DMS114 treated with DMSO at 0.1 percent for 48 hours (cell line): ENCODE data around the gene DES.

ENCODE experiments used
- DNase-seq: peaks from one replicate; lab custom pipeline; 2025; ENCODE audit not compliant: unreplicated experiment; lab: John Stamatoyannopoulos, UW

Gene DES

DNA sequence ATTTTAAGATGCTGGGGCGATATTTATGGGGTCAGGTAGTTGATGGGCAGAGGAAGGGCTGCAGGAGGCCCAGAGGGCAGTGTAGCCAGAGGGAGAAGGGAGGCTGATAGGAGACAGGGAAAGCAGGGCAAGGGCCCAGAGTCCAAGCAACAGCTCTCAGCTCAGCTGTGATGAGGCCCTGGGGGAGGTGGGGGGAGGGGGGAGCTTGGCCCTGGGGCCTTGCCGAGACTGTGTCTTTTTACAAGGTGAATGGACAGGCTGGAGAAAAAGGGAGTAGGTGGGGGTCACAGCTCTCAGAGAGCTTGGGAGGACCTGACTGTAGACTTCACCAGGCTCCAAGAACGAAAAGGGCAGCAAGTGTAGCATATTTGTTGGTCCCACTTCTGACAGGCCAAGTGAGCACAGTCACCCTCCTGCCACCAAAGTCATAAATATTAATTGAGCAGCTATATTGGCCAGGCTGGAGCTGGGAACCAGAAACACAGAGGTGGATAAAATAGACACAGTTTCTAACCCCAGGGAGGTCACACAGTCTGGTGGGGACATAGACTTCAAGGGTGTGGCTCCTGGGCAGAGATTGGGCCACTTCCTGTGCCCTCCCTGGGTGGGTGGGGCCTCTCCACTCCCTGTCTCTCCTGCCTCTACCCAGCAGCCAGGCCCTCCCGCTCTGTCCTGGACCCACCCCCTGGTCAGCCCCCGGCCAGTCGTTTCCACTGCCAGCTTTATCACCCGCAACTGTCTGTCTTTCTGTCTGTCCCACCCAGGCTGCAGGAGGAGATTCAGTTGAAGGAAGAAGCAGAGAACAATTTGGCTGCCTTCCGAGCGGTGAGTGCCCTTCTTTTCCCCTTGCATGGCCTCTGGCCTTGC lies 1.4 kb downstream of the DES start:
- DNase-seq, result no peak

DNA sequence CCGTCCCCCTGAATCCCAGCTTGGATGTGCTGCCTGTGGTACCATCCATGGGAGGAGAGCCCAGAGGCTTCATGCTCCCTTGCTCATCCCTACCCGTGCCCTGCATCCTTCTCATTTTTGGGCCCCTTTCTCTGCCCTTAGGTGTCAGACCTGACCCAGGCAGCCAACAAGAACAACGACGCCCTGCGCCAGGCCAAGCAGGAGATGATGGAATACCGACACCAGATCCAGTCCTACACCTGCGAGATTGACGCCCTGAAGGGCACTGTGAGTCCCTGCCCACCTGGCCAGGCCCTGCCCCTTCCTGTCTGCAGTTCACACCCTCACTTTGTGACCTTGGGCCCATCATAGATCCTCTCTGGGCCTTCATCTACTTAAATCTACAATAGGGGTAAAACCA lies 2.5 kb downstream of the DES start:
- DNase-seq, result no peak

DNA sequence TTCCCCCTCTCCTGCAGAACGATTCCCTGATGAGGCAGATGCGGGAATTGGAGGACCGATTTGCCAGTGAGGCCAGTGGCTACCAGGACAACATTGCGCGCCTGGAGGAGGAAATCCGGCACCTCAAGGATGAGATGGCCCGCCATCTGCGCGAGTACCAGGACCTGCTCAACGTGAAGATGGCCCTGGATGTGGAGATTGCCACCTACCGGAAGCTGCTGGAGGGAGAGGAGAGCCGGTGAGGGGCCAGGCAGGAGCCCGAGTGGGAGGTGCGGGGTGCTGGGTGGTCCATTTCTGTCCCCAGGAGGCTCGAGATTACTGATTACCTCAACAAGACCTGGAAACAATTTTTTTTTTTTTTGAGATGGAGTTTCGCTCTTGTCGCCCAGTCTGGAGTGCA lies 3.1 kb downstream of the DES start:
- no peak for DNase-seq

DNA sequence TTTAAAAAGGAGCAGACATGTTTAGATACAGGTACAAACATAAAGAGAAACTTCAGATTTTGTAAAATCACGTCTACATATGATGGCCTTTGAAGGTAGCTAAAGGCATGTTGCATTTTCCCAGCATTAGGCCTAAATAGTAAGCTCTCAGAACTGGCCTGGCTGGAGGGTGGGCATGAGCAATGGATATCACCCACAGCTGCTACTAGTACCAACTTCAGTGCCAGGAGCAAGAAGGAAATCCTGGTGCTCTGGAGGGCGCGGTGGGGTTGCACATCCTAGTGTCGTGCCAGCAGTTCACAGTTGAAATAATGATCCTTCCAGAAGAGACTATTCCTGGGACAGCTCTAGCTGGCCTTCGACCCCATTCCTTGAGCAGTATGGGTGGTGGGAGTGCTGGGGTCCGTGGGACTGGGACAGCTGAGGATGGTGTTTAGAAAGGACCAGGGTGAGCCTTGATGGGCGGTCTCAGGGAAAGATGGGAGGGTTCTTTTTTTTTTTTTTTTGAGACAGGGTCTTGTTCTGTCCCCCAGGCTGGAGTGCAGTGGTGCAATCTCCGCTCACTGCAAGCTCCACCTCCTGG lies 4.9 kb downstream of the DES start:
- DNase-seq, result no peak

DNA sequence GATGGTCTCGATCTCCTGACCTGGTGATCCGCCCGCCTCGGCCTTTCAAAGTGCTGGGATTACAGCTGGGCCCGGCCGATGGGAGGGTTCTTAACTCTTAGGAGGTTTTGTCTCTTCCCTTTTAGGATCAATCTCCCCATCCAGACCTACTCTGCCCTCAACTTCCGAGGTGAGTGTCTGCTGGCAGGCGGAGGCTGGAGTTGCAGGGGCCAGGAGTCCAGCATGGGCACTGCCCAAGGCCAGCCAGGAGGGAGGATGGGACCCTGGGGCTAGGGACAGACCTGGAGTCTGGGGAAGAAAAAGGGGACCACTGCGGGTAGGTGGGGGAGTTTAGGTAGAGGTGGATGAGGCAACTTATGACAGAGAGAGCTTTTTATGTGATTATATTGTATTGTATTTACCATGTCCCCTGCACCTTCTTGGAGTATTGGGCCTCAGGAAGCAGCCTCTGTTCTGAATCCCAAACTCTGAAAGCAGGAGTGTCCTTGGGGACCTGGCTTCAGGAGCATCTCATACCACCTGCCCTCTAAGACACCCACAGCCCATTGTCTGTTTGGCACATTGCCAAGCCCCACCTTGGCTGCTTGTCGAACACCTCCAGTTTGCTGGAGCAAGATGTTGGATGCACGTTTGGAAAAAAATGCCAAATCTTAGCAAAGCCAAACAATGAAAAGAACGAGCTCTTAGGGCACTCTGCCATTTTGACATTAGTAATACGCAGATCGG lies 5.6 kb downstream of the DES start:
- DNase-seq, result no peak

DNA sequence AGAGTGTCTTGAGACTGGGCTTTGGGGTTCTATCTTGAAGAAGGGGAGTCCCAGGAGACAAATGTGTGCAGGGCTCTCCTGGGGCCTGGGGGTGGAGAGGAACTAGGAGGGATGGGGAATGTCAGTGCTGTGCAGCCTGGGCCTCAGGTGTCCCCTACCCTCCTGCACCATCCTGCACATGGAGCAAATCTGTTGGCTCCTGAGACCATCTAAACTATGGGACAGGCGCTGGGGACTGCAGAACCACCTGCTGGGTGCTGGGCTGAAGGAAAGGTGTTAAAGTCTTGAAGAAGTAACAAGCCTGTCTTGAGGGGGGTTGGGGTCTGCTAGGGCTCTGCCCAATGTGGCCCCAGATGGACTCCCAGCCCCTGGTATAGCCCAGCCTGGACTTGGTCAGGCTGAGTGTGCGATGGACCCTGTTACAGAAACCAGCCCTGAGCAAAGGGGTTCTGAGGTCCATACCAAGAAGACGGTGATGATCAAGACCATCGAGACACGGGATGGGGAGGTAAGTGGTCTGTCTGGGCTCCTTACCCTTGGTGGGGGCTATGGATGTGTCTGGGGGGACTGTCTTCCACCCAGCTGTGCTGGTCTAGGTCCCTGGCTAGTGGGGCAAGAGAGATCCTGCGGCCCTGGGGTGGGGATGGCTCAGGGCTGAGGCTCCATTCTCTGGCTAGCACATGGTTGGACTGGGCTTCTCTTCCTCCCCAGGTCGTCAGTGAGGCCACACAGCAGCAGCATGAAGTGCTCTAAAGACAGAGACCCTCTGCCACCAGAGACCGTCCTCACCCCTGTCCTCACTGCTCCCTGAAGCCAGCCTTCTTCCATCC lies 7.3 kb downstream of the DES start:
- DNase-seq, result no peak

DNA sequence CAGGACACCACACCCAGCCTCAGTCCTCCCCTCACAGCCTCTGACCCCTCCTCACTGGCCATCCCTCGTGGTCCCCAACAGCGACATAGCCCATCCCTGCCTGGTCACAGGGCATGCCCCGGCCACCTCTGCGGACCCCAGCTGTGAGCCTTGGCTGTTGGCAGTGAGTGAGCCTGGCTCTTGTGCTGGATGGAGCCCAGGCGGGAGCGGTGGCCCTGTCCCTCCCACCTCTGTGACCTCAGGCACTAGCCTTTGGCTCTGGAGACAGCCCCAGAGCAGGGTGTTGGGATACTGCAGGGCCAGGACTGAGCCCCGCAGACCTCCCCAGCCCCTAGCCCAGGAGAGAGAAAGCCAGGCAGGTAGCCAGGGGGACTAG lies 7.9 kb downstream of the DES start:
- no peak for DNase-seq

DNA sequence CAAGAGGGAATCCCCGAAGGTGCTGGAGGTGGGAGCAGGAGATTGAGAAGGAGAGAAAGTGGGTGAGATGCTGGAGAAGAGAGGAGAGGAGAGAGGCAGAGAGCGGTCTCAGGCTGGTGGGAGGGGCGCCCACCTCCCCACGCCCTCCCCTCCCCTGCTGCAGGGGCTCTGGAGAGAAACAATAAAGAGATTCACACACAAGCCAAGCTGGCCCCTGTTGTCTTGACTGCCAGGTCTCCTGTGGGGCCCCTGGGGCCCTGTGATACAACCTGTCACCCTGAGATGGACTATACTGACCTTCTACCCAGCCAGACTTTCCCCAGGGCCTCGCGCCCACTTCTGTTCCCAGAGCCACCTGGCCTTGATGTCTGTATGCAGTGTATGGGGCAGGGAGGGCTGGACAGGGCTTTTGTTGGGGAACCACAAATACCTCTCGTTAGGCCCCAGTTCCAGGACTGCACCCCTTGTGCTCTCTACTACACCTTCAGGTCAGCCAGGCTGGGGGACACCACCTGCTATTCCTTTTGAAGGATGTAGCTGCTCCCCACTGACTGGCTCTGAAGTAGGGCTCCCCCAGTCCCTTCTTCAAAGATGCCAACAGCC lies 8.5 kb downstream of the DES start:
- no peak for DNase-seq

DNA sequence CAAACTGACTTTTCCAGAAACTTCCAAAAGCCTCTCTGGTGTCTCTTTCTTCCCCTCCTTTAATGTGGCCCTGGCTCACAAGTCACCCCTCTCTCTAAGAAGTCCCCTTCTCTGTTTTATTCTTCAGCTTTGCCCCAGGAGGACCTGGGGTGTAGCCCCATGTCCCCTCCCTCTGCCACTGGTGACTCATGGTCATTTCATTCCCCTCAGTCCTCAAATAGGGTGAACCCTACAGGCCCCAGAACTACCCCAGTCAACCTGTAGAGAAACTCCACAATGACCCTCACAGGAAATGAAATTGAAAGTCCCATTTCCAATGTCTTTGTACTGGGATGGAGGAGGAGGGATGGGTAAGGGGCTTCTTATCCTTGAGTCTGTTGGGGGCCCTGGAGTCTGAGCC lies 10.3 kb downstream of the DES start:
- no peak for DNase-seq

DNA sequence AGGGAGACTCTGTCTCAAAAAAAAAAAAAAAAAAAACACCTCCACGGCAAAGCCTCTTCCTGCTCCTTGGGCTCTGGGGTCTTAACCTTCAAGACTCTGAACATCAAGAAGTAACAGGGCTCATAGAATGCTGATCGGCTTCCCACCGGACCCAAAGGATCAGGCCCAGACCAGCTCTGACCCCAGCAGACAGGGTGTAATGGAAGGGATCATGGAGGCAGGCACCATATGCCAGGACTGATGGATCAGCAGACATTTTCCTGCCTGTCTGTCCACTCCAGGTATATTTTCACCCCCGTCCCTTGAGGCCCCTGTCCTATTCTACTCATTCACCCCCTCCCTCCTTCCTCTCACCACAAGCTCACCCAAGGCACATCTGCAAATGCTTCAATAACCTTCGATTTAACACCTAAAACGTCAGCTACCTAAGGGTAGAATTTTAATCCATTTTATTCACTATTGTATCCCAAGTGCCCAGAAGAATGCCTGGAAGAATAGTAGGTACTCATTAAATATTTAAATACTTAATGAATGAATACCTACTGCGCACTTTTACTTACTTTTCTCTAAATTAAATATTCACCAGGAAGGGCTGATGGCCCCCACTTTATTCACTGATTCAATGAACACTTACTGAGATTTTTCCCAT lies 11.9 kb downstream of the DES start:
- DNase-seq, result no peak

DNA sequence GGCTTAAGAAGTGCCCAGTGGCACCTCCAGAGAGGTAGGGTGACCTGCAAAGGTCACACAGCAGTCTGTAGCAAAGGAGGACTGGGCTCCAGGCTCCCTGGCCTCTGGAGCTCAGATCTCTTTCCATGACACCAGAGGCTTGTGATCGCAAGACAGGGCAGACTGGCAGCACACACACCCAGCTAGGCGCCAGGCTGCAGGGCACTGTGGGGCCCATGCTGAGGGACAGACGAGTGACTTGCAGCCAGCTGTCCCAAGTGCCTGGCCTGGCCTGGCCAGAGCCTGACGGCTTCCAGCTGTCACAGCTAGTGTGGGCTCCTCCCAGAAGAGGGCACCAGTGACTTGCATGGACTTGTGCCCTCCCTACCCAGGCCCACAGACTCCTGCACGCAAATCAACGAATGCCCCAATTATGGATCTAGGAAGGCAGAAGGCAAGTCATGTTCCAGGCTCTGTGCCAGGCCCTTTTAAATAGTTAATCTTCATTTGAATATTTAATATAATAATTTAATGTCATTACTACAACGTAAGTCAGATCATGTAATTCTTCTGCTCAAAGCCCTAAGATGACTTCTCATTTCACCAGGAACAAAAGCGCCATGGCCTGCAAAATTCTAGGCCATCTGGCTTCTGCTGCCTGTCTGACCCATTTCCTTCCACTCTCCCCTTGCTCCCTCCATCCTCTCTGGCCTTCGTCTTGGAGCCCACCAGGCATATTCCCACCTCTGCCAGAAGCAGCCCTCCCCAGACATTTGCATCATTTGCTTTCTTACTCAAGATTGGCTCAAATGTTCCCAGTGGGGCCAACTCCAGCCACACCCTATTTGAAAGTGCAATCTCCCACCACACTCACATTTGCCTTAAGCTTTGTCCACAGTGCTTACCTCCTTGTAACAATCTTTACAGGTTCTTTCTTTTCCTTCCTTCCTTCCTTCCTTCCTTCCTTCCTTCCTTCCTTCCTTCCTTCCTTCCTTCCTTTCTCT lies 12.7 kb downstream of the DES start:
- peak; percentile 7 for DNase-seq

DNA sequence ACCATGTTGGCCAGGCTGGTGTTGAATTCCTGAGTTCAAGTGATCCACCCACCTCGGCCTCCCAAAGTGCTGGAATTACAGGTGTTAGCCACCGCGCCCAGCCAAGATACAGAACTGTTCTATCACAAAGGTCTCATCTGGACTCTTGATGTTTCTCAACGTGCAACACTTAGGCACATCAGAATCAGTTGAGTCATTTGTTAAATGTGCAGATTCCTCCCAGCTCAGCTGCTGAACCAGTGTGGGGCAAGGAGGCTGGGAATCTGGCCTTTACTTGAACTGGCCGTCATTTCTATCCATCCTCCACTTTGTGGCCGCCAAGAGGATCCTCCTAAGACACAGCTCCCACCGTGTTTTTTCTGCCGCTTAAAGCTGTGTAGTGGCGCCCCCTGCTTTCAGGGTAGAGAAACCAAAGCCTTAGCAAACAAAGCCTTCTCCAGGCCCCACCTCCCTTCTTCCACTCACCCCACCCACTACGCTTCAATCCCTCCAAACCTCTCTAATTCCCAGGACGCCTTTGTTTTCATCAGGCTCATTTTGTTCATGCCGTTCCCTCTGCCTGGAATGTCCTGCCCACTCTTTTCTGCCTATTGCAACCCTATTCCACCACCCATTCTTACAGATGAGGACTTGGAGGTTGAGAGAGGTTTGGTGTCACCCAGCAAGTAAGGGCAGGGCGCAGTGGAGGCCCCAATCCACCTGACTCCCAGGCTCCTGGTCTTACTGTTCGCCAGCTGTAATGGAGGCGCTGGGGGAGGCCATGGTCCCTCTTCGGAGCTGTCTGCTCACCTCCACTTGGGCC lies 15.7 kb downstream of the DES start:
- peak; percentile 11 for DNase-seq

DNA sequence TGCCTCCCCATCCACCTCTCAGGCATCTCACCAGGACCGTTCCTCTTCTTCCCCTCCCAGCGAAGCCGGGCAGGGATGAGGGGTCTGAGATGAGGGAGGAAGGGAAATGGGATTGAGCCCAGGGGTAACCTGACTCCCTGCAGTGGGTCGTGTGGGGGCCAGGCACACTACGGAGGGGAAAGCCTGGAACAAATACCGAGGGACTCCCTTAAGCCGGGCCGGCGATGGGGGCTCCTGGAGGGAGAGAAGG lies 16.2 kb downstream of the DES start:
- no peak for DNase-seq

DNA sequence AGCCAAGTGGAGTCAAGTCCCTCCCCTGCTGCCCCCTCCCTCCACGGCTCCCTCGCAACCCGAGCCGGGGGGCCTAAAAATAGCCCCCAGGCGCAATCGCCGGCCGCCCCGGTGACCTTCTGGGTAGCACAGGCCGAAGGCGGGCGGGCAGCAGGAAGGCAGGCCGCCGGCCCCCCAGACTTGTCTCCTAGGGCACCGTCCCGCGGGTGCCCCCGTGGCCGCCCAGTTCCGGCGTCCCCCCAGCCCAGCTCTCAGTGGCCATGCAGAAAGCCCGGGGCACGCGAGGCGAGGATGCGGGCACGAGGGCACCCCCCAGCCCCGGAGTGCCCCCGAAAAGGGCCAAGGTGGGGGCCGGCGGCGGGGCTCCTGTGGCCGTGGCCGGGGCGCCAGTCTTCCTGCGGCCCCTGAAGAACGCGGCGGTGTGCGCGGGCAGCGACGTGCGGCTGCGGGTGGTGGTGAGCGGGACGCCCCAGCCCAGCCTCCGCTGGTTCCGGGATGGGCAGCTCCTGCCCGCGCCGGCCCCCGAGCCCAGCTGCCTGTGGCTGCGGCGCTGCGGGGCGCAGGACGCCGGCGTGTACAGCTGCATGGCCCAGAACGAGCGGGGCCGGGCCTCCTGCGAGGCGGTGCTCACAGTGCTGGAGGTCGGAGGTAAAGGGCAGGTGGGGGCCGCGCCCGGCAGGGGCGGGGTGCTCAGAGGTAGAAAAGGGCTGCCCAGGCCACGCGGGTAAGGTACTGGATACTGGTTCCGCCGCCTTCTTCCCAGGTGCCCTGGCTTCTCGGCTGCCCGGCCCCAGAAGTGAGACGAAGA lies 16.7 kb downstream of the DES start, which contains the start of gene SPEG:
Gene SPEG, plus strand, starts transcription at position 126 of the 808 bp plus-strand sequence. Its CDS starts 135 bp downstream, at position 261.
- no peak for DNase-seq

DNA sequence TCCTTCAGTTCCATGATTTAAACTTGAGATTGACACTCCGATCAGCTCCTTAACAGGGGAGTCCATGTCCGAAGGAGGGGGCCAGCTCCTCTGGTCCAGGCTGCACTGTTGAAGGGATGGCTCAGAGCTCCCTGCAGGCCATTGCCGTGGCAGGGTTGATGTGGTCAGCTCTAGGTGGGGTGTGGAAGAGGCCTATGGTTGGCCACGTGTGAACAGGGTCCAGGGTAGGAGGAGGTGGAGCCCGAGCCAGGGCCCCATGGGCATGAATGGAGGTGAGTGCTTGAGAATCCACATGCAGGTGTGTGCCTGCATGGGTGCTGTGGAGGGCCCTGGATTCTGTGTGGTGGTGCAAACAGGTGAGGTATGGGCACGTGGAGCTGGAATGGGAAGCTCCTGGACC lies 17.5 kb downstream of the DES start:
- DNase-seq, result no peak

DNA sequence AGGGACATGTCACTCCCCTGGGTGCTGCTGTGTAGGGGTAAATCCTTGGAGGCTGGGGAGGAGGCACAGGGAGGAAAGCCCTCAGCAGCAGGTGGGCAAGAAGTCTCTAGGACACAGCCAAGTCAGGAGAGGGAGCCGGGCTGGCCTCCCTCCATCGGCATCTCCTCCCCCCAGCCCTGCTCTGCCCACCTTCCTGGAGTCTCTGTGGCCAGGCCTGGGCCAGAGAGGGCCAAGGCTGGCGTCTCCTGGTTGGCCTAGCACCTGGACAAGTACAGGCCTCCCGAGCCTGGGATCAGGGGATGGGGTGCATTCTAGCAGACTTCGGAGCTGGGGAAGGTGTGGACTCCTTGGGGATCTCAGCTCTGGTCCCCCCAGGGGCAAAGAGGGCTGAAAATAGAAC lies 18.3 kb downstream of the DES start:
- DNase-seq, result no peak

DNA sequence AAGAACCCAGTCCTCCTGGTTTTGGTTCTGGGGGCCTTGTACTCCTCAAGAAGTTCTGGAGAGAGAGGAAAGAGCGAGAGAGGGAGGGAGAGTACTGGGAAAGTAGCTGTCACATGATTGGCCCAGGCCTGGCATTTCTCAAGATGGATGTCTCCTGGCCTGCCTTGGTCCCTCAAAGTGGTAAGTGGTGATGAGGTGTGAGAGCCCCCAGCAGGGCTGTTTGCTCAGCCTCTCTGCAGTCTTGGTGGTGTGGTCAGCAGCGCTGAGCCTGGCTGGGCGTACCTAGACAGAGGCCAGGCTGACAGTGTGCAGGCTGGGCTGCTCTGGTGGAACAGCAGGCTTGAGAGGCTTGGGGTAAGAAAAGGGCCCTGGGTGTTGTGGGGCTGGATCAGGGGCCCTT lies 19.0 kb downstream of the DES start:
- no peak for DNase-seq

DNA sequence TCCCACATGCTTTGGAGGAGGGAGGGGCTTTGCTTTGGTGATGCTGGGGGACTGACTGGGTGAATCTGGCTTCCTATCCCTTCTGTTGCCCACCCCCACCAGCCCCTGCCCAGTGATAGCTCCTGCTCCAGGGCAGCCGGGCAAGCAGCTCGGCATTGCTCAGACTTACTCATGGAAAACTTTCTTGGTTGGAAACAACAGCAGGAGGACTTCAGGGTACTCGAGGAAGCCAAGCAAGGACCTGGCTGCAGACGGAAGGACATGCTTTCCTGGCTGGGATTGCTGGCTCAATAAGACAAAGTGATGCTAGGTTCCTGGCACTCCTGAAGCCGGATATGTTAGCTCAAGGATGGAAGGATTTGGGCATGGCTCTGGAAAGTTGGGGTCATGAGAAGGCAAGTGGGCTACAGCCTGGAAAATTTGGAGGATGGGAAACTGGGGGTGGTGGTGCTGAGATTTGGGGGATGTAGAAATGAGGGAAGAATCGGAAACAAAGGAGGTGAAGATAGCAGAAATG lies 19.6 kb downstream of the DES start:
- no peak for DNase-seq
